Endothelial cell of umbilical vein (primary cell): ENCODE results near the gene DEFB113. TPM values are rescaled to one million over a fixed set of nuclear protein-coding genes. Genes with fewer than 3 reads are reported as not detected.

ENCODE experiments used
- BruUV-seq: library from RNA; stranded (reverse); fragments of 400-500 nt; replicated peaks from 2 replicates; lab custom pipeline; 2021; lab: Mats Ljungman, UMichigan
- CTCF ChIA-PET: fragments of 300-600, 350-600 bp; sonication (Branson Sonifier 250); formaldehyde crosslinking; loops from one replicate; lab custom pipeline; 2021; ENCODE audit warnings: antibody characterized with exemption, inconsistent platforms; lab: Charles Lee
- POLR2A ChIA-PET: fragments of 300-600, 350-600 bp; sonication (Branson Sonifier 250); formaldehyde crosslinking; loops from one replicate; lab custom pipeline; 2021; ENCODE audit warnings: antibody characterized with exemption, inconsistent platforms; lab: Charles Lee
- DNase-seq: peaks from one replicate; pipeline ENCODE4 v3.0.0-alpha.2; 2011; ENCODE audit warnings: low read depth, low spot score
- FAIRE-seq: peaks from 2 replicates; lab custom pipeline; 2011; peaks lifted over from hg19 to GRCh38; lab: Jason Lieb, UNC
- H2AFZ ChIP-seq: 2 replicates; pipeline ENCODE4 v1.6.0; 2012; ENCODE audit warnings: low read depth, low read length, control low read depth, inconsistent platforms
- H3K27ac ChIP-seq: 2 replicates; pipeline ENCODE4 v1.5.1; 2011; ENCODE audit warnings: low read depth, mild to moderate bottlenecking, control low read depth, low read length, moderate library complexity; ENCODE audit not compliant: insufficient read depth
- H3K27me3 ChIP-seq, 2 experiments: 2 replicates each; pipeline versions ENCODE4 v1.6.0 to v1.6.1; 2011; ENCODE audit warnings: low read length in 2 of 2, mixed read lengths in 1 of 2; ENCODE audit not compliant: control insufficient read depth in 2 of 2, insufficient read depth in 2 of 2
- H3K36me3 ChIP-seq, 2 experiments: 2 replicates in 1 of 2; 3 replicates in 1 of 2; pipeline ENCODE4 v1.5.1; 2011; ENCODE audit warnings: low read length in 2 of 2, mild to moderate bottlenecking in 1 of 2, moderate library complexity in 1 of 2; ENCODE audit not compliant: control insufficient read depth in 2 of 2, insufficient read depth in 2 of 2; ENCODE audit errors: extremely low read depth in 1 of 2
- H3K4me1 ChIP-seq: 3 replicates; pipeline ENCODE4 v1.5.1; 2011; ENCODE audit warnings: mild to moderate bottlenecking, low read length; ENCODE audit not compliant: control insufficient read depth, insufficient read depth; ENCODE audit errors: extremely low read depth
- H3K4me2 ChIP-seq: 2 replicates; pipeline ENCODE4 v1.6.1; 2011; ENCODE audit warnings: low read length, control low read depth, mixed read lengths; ENCODE audit not compliant: insufficient read depth
- H3K4me3 ChIP-seq, 3 experiments: fragments of 200-600 bp in 1 of 3; sonication (generic), shearing (Covaris generic) in 1 of 3; replicated peaks in 1 of 3; 2 replicates each; pipeline ENCODE4 v1.5.1; 2011 to 2016; ENCODE audit warnings: control low read depth in 3 of 3, low read length in 3 of 3, mild to moderate bottlenecking in 2 of 3, inconsistent platforms in 1 of 3, low read depth in 1 of 3, moderate library complexity in 1 of 3; ENCODE audit not compliant: insufficient read depth in 1 of 3
- H3K79me2 ChIP-seq: 2 replicates; pipeline ENCODE4 v1.6.0; 2012; ENCODE audit warnings: low read length, inconsistent platforms; ENCODE audit not compliant: control insufficient read depth, insufficient read depth
- H3K9ac ChIP-seq: replicated peaks from 2 replicates; pipeline ENCODE3; 2011; ENCODE audit warnings: low read length, control low read depth; ENCODE audit not compliant: insufficient read depth; ENCODE audit errors: extremely low read depth
- H3K9me1 ChIP-seq: replicated peaks from 3 replicates; pipeline ENCODE4 v1.6.0; 2011; ENCODE audit warnings: mild to moderate bottlenecking, low read length; ENCODE audit not compliant: control insufficient read depth, insufficient read depth; ENCODE audit errors: extremely low read depth
- H3K9me3 ChIP-seq: replicated peaks from 2 replicates; pipeline ENCODE4 v1.5.1; 2012; ENCODE audit warnings: low read length, inconsistent platforms; ENCODE audit not compliant: control insufficient read depth, insufficient read depth
- H4K20me1 ChIP-seq: replicated peaks from 2 replicates; pipeline ENCODE3; 2011; ENCODE audit warnings: mild to moderate bottlenecking, low read length; ENCODE audit not compliant: control insufficient read depth, insufficient read depth; ENCODE audit errors: extremely low read depth
- CTCF ChIP-seq, 2 donors: IDR thresholded peaks; 1 replicate in 1 of 2; 2 replicates in 1 of 2; pipeline ENCODE4 v1.5.1; 2011; ENCODE audit warnings: low read length in 2 of 2, mild to moderate bottlenecking in 2 of 2, moderate library complexity in 2 of 2, control low read depth in 1 of 2, inconsistent platforms in 1 of 2, low read depth in 1 of 2; ENCODE audit not compliant: insufficient read depth in 1 of 2; ENCODE audit errors: extremely low read depth in 1 of 2
- EZH2 ChIP-seq: IDR thresholded peaks from 2 replicates; pipeline ENCODE4 v1.6.1; 2012; ENCODE audit warnings: borderline replicate concordance, low read depth, mild to moderate bottlenecking, moderate library complexity, low read length, inconsistent platforms; ENCODE audit not compliant: severe bottlenecking
- FOS ChIP-seq: IDR thresholded peaks from 2 replicates; pipeline ENCODE4 v1.6.1; 2011; ENCODE audit warnings: mild to moderate bottlenecking, low read length, moderate library complexity, borderline replicate concordance; ENCODE audit not compliant: insufficient read depth
- GATA2 ChIP-seq: IDR thresholded peaks from 2 replicates; pipeline ENCODE4 v1.7.0; 2011; ENCODE audit warnings: low read depth, mild to moderate bottlenecking, moderate library complexity, mixed read lengths, low read length; ENCODE audit not compliant: insufficient read length, insufficient read depth
- JUN ChIP-seq: IDR thresholded peaks from 2 replicates; pipeline ENCODE4 v1.6.1; 2011; ENCODE audit warnings: borderline replicate concordance, low read depth; ENCODE audit not compliant: insufficient read length, insufficient read depth
- MYC ChIP-seq: IDR thresholded peaks from one replicate; pipeline ENCODE4 v1.6.1; 2011; ENCODE audit warnings: mild to moderate bottlenecking, low read depth, low read length
- POLR2A ChIP-seq: IDR thresholded peaks from 2 replicates; pipeline ENCODE4 v1.6.1; 2012; ENCODE audit warnings: low read depth, mild to moderate bottlenecking, control low read depth, low read length
- POLR2AphosphoS5 ChIP-seq: IDR thresholded peaks from 2 replicates; pipeline ENCODE4 v1.6.1; 2012; ENCODE audit warnings: low read depth, mild to moderate bottlenecking, control low read depth, low read length, moderate library complexity; ENCODE audit not compliant: insufficient read depth
- dilution Hi-C: fragments of 300-500 bp; cut with MboI; formaldehyde crosslinking; loops from one replicate; pipeline ENCODE4 v1.15.0; 2019; ENCODE audit warnings: low sequenced_read_pairs; ENCODE audit not compliant: extremely low pct_ligation_motif_present
- intact Hi-C: fragments of 100-400 bp; cut with micrococcal nuclease; formaldehyde crosslinking; loops from one replicate; pipeline ENCODE4 v1.10.0; 2022
- polyA plus RNA-seq, 4 experiments: library from polyadenylated mRNA; depleted of rRNA in 3 of 4; stranded (reverse) in 3 of 4; unstranded in 1 of 4; fragments of >200 nt; gene quantifications; 2 replicates each; pipeline versions ENCODE4 v1.2.1 to v1.2.3, GENCODE V29; 2011 to 2012; ENCODE audit warnings: missing spikeins in 1 of 4
- total RNA-seq: library from RNA; stranded (reverse); gene quantifications from 2 replicates; pipeline ENCODE4 v1.2.3, GENCODE V29; 2021
- TF ChIP-seq, protein P1 (sequence below): IDR thresholded peaks from 2 replicates; pipeline ENCODE4 v1.6.1; 2011; ENCODE audit not compliant: insufficient read depth, insufficient read length

Gene DEFB113
- total and polyA plus RNA-seq, 2 donors (not counting 3 experiments of a cell fraction or from before 2014, with no cell fraction given), result not detected

GRCh38 chr6:49950415-49950751 lies 19.0 kb downstream of the DEFB113 start:
- peaks cover 2% of the 10 kb centered on the region for H3K9me3 ChIP-seq
- no TSS peak for BruUV-seq
- DNase-seq, result no peak
- no peak overlapping the region for H3K9ac ChIP-seq
- no peaks in the 10 kb centered on the region for H3K9me1 ChIP-seq
- H3K27ac ChIP-seq, result no peak overlapping the region
- no peaks in the 10 kb centered on the region for H3K4me1 ChIP-seq
- H4K20me1 ChIP-seq, result no peaks in the 10 kb centered on the region
- POLR2A ChIA-PET, result no interaction called here
- no peaks in the 10 kb centered on the region for H3K79me2 ChIP-seq
- no peak for FAIRE-seq
- intact Hi-C loops (no loop called here), dilution Hi-C loops (no loop called here)
- no peaks in the 10 kb centered on the region for H3K27me3 ChIP-seq
- CTCF ChIA-PET, result no interaction called here
- H2AFZ ChIP-seq, result no peak overlapping the region
- no peaks in the 10 kb centered on the region for H3K36me3 ChIP-seq
- no peak overlapping the region for H3K4me3 ChIP-seq
- TF ChIP-seq FOS (no peak), CTCF (IDR thresholded peaks at IDR 0.05; ENCODE audit: extremely low read depth in 1 of 2, insufficient read depth in 1 of 2, low read depth in 1 of 2, low read length in 2 of 2) (no peak), POLR2AphosphoS5 (no peak), EZH2 (no peak), GATA2 (no peak), MYC (no peak), JUN (no peak), POLR2A (no peak)
- TF ChIP-seq, protein P1, sequence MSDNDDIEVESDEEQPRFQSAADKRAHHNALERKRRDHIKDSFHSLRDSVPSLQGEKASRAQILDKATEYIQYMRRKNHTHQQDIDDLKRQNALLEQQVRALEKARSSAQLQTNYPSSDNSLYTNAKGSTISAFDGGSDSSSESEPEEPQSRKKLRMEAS, result no peak
- no peak overlapping the region for H3K4me2 ChIP-seq
